ENCODE results near the gene LCE3A.

- TF ChIP-seq HDAC2 (IDR thresholded peaks at IDR 0.05; ENCODE audit: borderline replicate concordance in 1 of 2, low read depth in 2 of 2, low read length in 2 of 2) (no peak), POLR2AphosphoS5 (IDR thresholded peaks at IDR 0.05; ENCODE audit: low read depth, low read length) (no peak), EP300 (IDR thresholded peaks at IDR 0.05; ENCODE audit: borderline replicate concordance in 1 of 2, low read depth in 2 of 2, low read length in 2 of 2) (no peak), CREB1 (IDR thresholded peaks at IDR 0.05) (no peak)
Observed at GRCh38 chr1:152630596-152630995, 7.7 kb upstream of the LCE3A start.

All from H1 (cell line).